OCI-LY3 (cell line): ENCODE data around the gene DGLUCY.

Experiments used
- CTCF ChIP-seq: fragments of 200-600, 300-600 bp; sonication (generic); IDR thresholded peaks from 2 replicates; pipeline ENCODE4 v1.5.1; 2014; ENCODE audit warnings: antibody characterized with exemption, low read length, low read depth
- EZH2phosphoT487 ChIP-seq: fragments of 200-600 bp; shearing (Covaris generic); IDR thresholded peaks from 2 replicates; pipeline ENCODE4 v1.6.1; 2018; ENCODE audit warnings: antibody characterized with exemption, mixed run types, low read depth

- TF ChIP-seq CTCF: no peak
- TF ChIP-seq EZH2phosphoT487: no peak
Measured at GRCh38 chr14:91139776-91140175, 25.9 kb downstream of the DGLUCY start.
